Measurements from ENCODE around the gene FAM72A. TPM values are rescaled to one million over a fixed set of nuclear protein-coding genes. Genes with fewer than 3 reads are reported as not detected.

FAM72A gene
- total RNA-seq, result 5.1 and 7.1 TPM in 2 replicates

DNA sequence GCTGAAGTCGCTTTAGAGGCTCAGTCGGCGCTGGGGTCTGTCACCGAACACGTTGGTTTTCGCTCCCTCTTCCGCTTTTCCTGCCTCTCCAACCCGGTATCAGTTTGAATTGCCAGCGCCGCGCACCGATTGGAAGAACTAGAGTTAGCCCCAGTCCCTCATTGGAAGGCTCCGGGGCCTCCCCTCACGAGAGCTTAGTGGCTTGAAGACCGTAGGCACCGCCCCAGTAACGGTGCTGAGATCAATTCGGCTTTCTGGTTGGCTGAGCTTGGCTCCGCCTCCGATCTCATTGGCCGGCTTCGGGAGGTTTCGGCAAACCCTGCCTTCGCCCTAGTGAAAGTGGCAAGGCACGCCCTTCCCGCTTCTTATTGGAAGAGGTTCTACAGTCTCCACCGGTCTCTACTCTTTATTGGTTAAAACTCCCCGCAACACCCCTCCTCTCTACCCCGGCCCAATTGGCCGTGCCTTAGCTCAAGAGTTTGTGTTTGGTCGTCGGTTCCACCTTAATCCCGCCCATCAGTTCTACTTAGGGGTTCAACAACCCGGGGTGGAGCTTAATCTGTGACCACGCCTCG lies at the start of gene FAM72A:
FAM72A (minus strand) TSS at position 51 of the 575 bp plus-strand sequence. CDS start 814 bp downstream, outside the sequence.

DNA sequence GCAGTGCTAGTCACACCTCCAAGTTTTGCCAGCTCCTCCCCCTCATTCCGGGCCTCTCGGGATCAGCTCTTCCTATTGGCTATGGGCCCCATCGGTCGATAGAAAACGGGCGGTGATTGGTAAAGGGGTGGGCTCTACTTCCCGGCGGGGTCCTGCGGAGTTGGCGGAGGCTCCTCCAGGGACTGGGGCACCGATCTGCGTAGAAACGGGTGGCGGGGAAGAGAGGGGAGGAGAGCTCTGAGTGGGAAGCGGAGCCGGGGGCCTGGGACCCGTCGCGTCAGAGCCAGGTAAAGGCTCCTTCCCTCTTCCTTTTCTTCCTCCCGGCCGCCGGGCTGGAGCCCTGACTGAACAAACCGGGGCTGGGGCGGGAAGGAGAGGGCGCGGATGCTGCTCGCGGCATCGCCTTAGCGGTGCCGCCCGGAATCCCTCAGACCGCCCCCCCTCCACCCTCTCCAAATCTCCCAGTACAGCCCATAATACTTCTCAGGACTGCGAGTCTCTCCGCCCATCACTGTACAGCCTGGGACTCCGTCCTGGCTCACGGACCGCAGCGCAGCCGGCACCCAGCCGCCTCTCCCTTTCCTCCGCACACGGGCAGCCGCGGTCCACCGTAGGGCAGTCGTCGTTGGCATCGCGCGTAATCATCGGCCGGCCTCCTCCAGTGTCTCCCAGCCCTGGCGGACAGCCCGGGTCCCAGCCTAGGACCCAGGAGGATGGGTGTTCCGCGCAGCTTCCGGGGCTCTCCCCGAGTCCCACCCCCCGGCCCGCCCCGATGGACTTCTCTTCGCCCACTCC lies 922 bp upstream of the FAM72A start, which contains the start of gene SRGAP2:
SRGAP2 (plus strand) TSS at position 178 of the 795 bp plus-strand sequence. CDS start 2,430 bp downstream, outside the sequence.

Other genes with a start within 250 kb of the FAM72A start
- 35.4 and 45.1 TPM in 2 replicates for gene RAB7B, start 199.4 kb downstream of the FAM72A start, total RNA-seq
- 0.28 TPM in 1 of 2 replicates, not detected in the other for gene CTSE, start 178.9 kb downstream of the FAM72A start, total RNA-seq
- gene RHEX, start 149.7 kb downstream of the FAM72A start, total RNA-seq, result not detected in 2 replicates
- not detected in 2 replicates for gene AVPR1B, start 85.5 kb downstream of the FAM72A start, total RNA-seq
- gene SRGAP2, start 702 bp upstream of the FAM72A start, total RNA-seq, result 20.1 and 20.3 TPM in 2 replicates

All from airway epithelial cell (primary cell).